WTC11 (cell line): Measurements from ENCODE around the gene DKK3.

Experiments used
- ATF1 ChIP-seq: sonication (generic); formaldehyde crosslinking; IDR thresholded peaks from 2 replicates; pipeline ENCODE4 v1.8.1; 2023; ENCODE audit warnings: mild to moderate bottlenecking, moderate library complexity, missing genetic modification reagents
- ATF6 ChIP-seq: sonication (generic); formaldehyde crosslinking; IDR thresholded peaks from 2 replicates; pipeline ENCODE4 v1.8.1; 2023; ENCODE audit warnings: mild to moderate bottlenecking, missing genetic modification reagents
- CREB1 ChIP-seq: sonication (generic); formaldehyde crosslinking; IDR thresholded peaks from 2 replicates; pipeline ENCODE4 v1.8.0; 2023; ENCODE audit warnings: mild to moderate bottlenecking, missing genetic modification reagents
- CREM ChIP-seq: sonication (generic); formaldehyde crosslinking; IDR thresholded peaks from 2 replicates; pipeline ENCODE4 v1.8.1; 2022; ENCODE audit warnings: mild to moderate bottlenecking, missing genetic modification reagents, moderate library complexity
- CTCF ChIP-seq: fragments of 200-600 bp; IDR thresholded peaks from 2 replicates; pipeline ENCODE4 v1.8.0; 2022; ENCODE audit warnings: antibody characterized with exemption
- E2F5 ChIP-seq: sonication (generic); formaldehyde crosslinking; IDR thresholded peaks from 2 replicates; pipeline ENCODE4 v1.8.1; 2022; ENCODE audit warnings: mild to moderate bottlenecking, moderate library complexity, missing genetic modification reagents
- HMGXB4 ChIP-seq: sonication (generic); formaldehyde crosslinking; IDR thresholded peaks from 2 replicates; pipeline ENCODE4 v1.8.1; 2023; ENCODE audit warnings: mild to moderate bottlenecking, moderate library complexity, missing genetic modification reagents
- JUN ChIP-seq: sonication (generic); formaldehyde crosslinking; IDR thresholded peaks from 2 replicates; pipeline ENCODE4 v1.8.0; 2023; ENCODE audit warnings: mild to moderate bottlenecking, missing genetic modification reagents
- SMAD3 ChIP-seq: sonication (generic); formaldehyde crosslinking; IDR thresholded peaks from 2 replicates; pipeline ENCODE4 v1.8.0; 2022; ENCODE audit warnings: missing genetic modification reagents, mild to moderate bottlenecking, borderline replicate concordance
- USF2 ChIP-seq: sonication (generic); formaldehyde crosslinking; IDR thresholded peaks from 2 replicates; pipeline ENCODE4 v1.8.1; 2023; ENCODE audit warnings: mild to moderate bottlenecking, missing genetic modification reagents, moderate library complexity
- ZBTB43 ChIP-seq: sonication (generic); formaldehyde crosslinking; IDR thresholded peaks from 2 replicates; pipeline ENCODE4 v1.8.1; 2023; ENCODE audit warnings: mild to moderate bottlenecking, missing genetic modification reagents
- ZNF121 ChIP-seq: sonication (generic); formaldehyde crosslinking; IDR thresholded peaks from 2 replicates; pipeline ENCODE4 v1.8.0; 2023; ENCODE audit warnings: missing genetic modification reagents
- ZNF416 ChIP-seq: fragments of 250-450 bp; sonication (Bioruptor Pico); IDR thresholded peaks from 2 replicates; pipeline ENCODE4 v1.9.0; 2021; ENCODE audit warnings: mild to moderate bottlenecking, inconsistent platforms
- ZSCAN18 ChIP-seq: fragments of 250-450 bp; sonication (Bioruptor Pico); IDR thresholded peaks from 2 replicates; pipeline ENCODE4 v2.1.2; 2022; ENCODE audit warnings: mild to moderate bottlenecking, moderate library complexity

- TF ChIP-seq ZSCAN18 (CRISPR knock-in tag) (no peak), ZNF121 (no peak), CTCF (no peak), ATF6 (CRISPR knock-in tag) (no peak), CREB1 (CRISPR knock-in tag) (no peak), SMAD3 (CRISPR knock-in tag) (no peak), JUN (CRISPR knock-in tag) (no peak), CREM (CRISPR knock-in tag) (no peak), ATF1 (no peak), ZNF416 (CRISPR knock-in tag) (no peak), E2F5 (CRISPR knock-in tag) (no peak), ZBTB43 (no peak), USF2 (CRISPR knock-in tag) (no peak), HMGXB4 (CRISPR knock-in tag) (no peak)
Measured at GRCh38 chr11:11970556-11970955, 37.9 kb downstream of the DKK3 start.
